Body of pancreas (tissue), 4 donors: ENCODE measurements around the gene SLC39A3. TPM values are rescaled to one million over a fixed set of nuclear protein-coding genes. Genes with fewer than 3 reads are reported as not detected.

Experiments
- ATAC-seq: fragments of 150-250 bp; one replicate; pipeline ENCODE4 v1.9.1; 2016
- DNase-seq, 4 donors: peaks; one replicate each; pipeline ENCODE4 v3.0.0-alpha.2; 2019
- H3K27ac ChIP-seq, 4 donors: fragments of 200-600 bp; sonication (generic); 1 replicate in 3 of 4; 2 replicates in 1 of 4; pipeline versions ENCODE4 v1.5.1 to v1.6.1; 2016 to 2019; ENCODE audit warnings: mild to moderate bottlenecking in 1 of 4, mixed read lengths in 1 of 4, moderate library complexity in 1 of 4
- H3K27me3 ChIP-seq, 2 donors: fragments of 200-600 bp; sonication (generic); one replicate each; pipeline ENCODE4 v1.6.0; 2016; ENCODE audit warnings: mild to moderate bottlenecking in 1 of 2
- H3K36me3 ChIP-seq, 2 donors: fragments of 200-600 bp; sonication (generic); replicated peaks in 1 of 2; 2 replicates each; pipeline ENCODE4 v1.5.1; 2016; ENCODE audit warnings: low read depth in 2 of 2; ENCODE audit not compliant: insufficient read depth in 1 of 2
- H3K4me1 ChIP-seq: fragments of 200-600 bp; sonication (generic); one replicate; pipeline ENCODE4 v1.6.0; 2016
- H3K4me3 ChIP-seq, 2 donors: fragments of 200-600 bp; sonication (generic); 1 replicate in 1 of 2; 2 replicates in 1 of 2; pipeline ENCODE4 v1.5.1; 2016 to 2019
- H3K9me3 ChIP-seq, 3 donors: fragments of 200-600 bp; sonication (generic); 1 replicate in 2 of 3; 2 replicates in 1 of 3; pipeline ENCODE4 v1.5.1; 2016
- POLR2A ChIP-seq, 3 donors: fragments of 450-650 bp; IDR thresholded peaks; one replicate each; pipeline ENCODE4 v1.6.1; 2016; ENCODE audit warnings: antibody characterized with exemption in 3 of 3, mild to moderate bottlenecking in 2 of 3
- WGBS, 2 donors: methylation state at CpG; one replicate each; pipeline ENCODE4 v1.1.5; 2017; 5-methylcytosine and 5-hydroxymethylcytosine counted together
- intact Hi-C: fragments of 100-400 bp; cut with DNase I; formaldehyde crosslinking; loops from one replicate; pipeline ENCODE4 v1.15.1; 2023
- total RNA-seq, 2 donors: library from RNA; depleted of rRNA; stranded (reverse); fragments of >200 nt; gene quantifications; one replicate each; pipeline ENCODE4 v1.1.0, GENCODE V29; 2016
- TF ChIP-seq, protein P1 (sequence below), 7 experiments: fragments of 450-650 bp in 4 of 7; fragments of 200-600 bp in 3 of 7; sonication (generic) in 3 of 7; IDR thresholded peaks; one replicate each; pipeline ENCODE4 v1.5.1; 2016 to 2019; ENCODE audit warnings: antibody characterized with exemption in 7 of 7

SLC39A3 gene
- total RNA-seq, 2 donors from 2014 or later: 36.1 to 48.8 TPM

DNA sequence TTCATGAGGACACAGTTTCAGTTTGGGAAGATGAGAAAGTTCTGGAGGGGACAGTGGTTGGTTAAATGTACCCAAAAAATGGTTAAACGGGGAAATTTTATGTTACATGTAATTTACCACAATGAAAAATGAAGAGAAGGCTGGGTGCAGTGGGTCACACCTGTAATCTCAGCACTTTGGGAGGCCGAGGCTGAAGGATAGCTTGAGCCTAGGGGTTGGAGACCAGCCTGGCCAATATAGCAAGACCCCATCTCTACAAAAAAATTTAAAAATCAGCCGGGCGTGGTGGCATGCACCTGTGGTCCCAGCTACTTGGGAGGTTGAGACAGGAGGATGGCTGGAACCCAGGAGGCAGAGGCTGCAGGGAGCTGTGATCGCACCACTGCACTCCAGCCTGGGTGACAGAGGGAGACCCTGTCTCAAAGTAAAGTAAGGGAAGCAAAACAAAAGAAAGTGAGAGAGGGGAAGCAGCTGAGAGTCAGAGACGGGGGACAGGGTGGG lies 54.6 kb downstream of the SLC39A3 start:
- no peaks in the 10 kb centered on the region for H3K36me3 ChIP-seq
- H3K27ac ChIP-seq: peak overlapping the region; percentile 32 to 85 (median 75)
- no peaks in the 10 kb centered on the region for H3K4me1 ChIP-seq
- intact Hi-C loops: no loop called here
- H3K4me3 ChIP-seq: no peak overlapping the region
- no peak for TF ChIP-seq POLR2A (IDR thresholded peaks at IDR 0.05)
- TF ChIP-seq, protein P1, sequence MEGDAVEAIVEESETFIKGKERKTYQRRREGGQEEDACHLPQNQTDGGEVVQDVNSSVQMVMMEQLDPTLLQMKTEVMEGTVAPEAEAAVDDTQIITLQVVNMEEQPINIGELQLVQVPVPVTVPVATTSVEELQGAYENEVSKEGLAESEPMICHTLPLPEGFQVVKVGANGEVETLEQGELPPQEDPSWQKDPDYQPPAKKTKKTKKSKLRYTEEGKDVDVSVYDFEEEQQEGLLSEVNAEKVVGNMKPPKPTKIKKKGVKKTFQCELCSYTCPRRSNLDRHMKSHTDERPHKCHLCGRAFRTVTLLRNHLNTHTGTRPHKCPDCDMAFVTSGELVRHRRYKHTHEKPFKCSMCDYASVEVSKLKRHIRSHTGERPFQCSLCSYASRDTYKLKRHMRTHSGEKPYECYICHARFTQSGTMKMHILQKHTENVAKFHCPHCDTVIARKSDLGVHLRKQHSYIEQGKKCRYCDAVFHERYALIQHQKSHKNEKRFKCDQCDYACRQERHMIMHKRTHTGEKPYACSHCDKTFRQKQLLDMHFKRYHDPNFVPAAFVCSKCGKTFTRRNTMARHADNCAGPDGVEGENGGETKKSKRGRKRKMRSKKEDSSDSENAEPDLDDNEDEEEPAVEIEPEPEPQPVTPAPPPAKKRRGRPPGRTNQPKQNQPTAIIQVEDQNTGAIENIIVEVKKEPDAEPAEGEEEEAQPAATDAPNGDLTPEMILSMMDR (IDR thresholded peaks at IDR 0.05): no peak
- 86 to 89% methylated on average over 6 of the region's 6 CpGs for WGBS, 2 donors
- H3K27me3 ChIP-seq: no peaks in the 10 kb centered on the region
- H3K9me3 ChIP-seq: no peaks in the 10 kb centered on the region
- ATAC-seq (no peak), DNase-seq (no peak)

DNA sequence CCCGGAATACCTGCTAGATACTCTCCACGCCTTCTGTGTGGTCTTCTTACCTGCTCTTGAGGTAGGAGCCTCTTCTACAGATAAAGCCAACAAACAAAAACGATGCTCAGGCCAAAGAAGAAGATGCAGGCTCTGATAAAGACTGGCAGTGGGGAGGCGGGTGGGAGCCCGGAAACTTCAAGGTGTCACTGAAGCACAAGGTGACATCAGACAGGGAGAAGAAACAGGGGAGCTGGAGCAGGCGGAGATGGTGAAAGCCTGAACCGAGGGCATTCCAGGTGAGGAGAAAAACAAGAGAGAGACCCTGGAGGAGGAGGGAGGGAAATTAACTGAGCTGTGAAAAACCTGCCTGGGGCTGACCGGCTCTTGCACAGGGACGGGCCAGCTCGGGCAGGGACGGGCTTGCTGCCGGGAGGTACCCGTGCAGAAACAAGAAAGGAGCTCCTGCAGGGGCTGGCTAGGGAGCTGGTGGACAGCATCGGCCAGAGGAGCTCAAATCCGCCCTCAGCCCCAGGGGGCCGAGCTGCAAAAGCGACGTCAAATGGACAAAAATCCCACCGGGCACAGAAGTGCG lies 56.3 kb downstream of the SLC39A3 start:
- no peak for TF ChIP-seq POLR2A (IDR thresholded peaks at IDR 0.05)
- TF ChIP-seq, protein P1 (IDR thresholded peaks at IDR 0.05): no peak
- H3K9me3 ChIP-seq: no peaks in the 10 kb centered on the region
- no peak overlapping the region for H3K4me3 ChIP-seq
- H3K27me3 ChIP-seq: no peaks in the 10 kb centered on the region
- ATAC-seq (no peak), DNase-seq (no peak)
- H3K27ac ChIP-seq: no peak overlapping the region
- 86 to 88% methylated on average over 19 to 20 of the region's 20 CpGs for whole genome bisulfite sequencing, 2 donors
- intact Hi-C loops: no loop called here
- no peaks in the 10 kb centered on the region for H3K4me1 ChIP-seq
- no peaks in the 10 kb centered on the region for H3K36me3 ChIP-seq

Other genes starting within 250 kb of the SLC39A3 start
- 10 to 100 TPM in 1 of 2 donors, 1 to 10 TPM in 1; 5.7 to 12.9 TPM for gene GNG7, start 37.3 kb downstream of the SLC39A3 start, total RNA-seq
- gene DIRAS1, start 18.6 kb downstream of the SLC39A3 start, total RNA-seq: 1 to 10 TPM in 1 of 2 donors, under 1 TPM in 1; 0.78 to 4.9 TPM
- gene SGTA, start 43.3 kb upstream of the SLC39A3 start, total RNA-seq: 10 to 100 TPM; 24.6 to 41.5 TPM
- gene THOP1, start 45.5 kb upstream of the SLC39A3 start, total RNA-seq: 10 to 100 TPM; 17.5 to 19.7 TPM
- gene ZNF554, start 79.9 kb upstream of the SLC39A3 start, total RNA-seq: 1 to 10 TPM; 3.6 to 4.4 TPM
- 1 to 10 TPM; 2.3 to 4.6 TPM for gene ZNF555, start 101.5 kb upstream of the SLC39A3 start, total RNA-seq
- gene ZNF556, start 127.3 kb upstream of the SLC39A3 start, total RNA-seq: not detected
- gene ZNF57, start 160.9 kb upstream of the SLC39A3 start, total RNA-seq: 1 to 10 TPM in 1 of 2 donors, under 1 TPM in 1; 0.33 to 2.3 TPM
- 1 to 10 TPM; 3.3 to 6.2 TPM for gene ZNF77, start 205.0 kb upstream of the SLC39A3 start, total RNA-seq
- under 1 TPM in 1 of 2 donors, not detected in 1; 0.33 TPM for gene TLE6, start 237.5 kb upstream of the SLC39A3 start, total RNA-seq